Transverse colon (tissue), 4 donors: ENCODE data around the gene CD96. TPM values are rescaled to one million over a fixed set of nuclear protein-coding genes. Genes with fewer than 3 reads are reported as not detected.
"Not testable (repeated sequence)": the region's sequence is repeated elsewhere in the genome, so short reads cannot be mapped to it uniquely, and the experiment has no call there.

Source experiments
- DNase-seq: peaks from one replicate; pipeline ENCODE4 v3.0.0-alpha.2; 2019
- H3K27ac ChIP-seq, 4 donors: fragments of 200-600 bp; sonication (generic); 2 replicates each; pipeline ENCODE4 v1.5.1; 2016 to 2018; ENCODE audit warnings: inconsistent platforms in 4 of 4
- H3K27me3 ChIP-seq: fragments of 200-600 bp; sonication (generic); 2 replicates; pipeline ENCODE4 v1.5.1; 2017; ENCODE audit warnings: inconsistent platforms
- H3K36me3 ChIP-seq, 4 donors: fragments of 200-600 bp; sonication (generic); 2 replicates each; pipeline ENCODE4 v1.5.1; 2017 to 2019; ENCODE audit warnings: inconsistent platforms in 4 of 4
- H3K4me1 ChIP-seq, 4 donors: fragments of 200-600 bp; sonication (generic); 2 replicates each; pipeline ENCODE4 v1.5.1; 2017 to 2020; ENCODE audit warnings: inconsistent platforms in 4 of 4
- H3K4me3 ChIP-seq, 4 donors: fragments of 200-600 bp; sonication (generic); 1 replicate in 1 of 4; 2 replicates in 3 of 4; pipeline versions ENCODE4 v1.5.1 to v1.6.1; 2017 to 2019; ENCODE audit warnings: inconsistent platforms in 4 of 4
- H3K9me3 ChIP-seq, 2 donors: fragments of 200-600 bp; sonication (generic); 2 replicates each; pipeline ENCODE4 v1.5.1; 2017 to 2019; ENCODE audit warnings: inconsistent platforms in 2 of 2
- CTCF ChIP-seq, 5 experiments: fragments of 200-600 bp in 3 of 5; fragments of 450-650 bp in 2 of 5; sonication (generic) in 3 of 5; IDR thresholded peaks; 1 replicate in 2 of 5; 2 replicates in 3 of 5; pipeline ENCODE4 v1.5.1; 2016 to 2017; ENCODE audit warnings: antibody characterized with exemption in 5 of 5, inconsistent platforms in 3 of 5, mild to moderate bottlenecking in 2 of 5, moderate library complexity in 1 of 5
- EP300 ChIP-seq: sonication (generic); formaldehyde crosslinking; IDR thresholded peaks from one replicate; pipeline ENCODE4 v1.6.1; 2017; ENCODE audit warnings: antibody characterized with exemption, low read depth
- POLR2A ChIP-seq: fragments of 450-650 bp; IDR thresholded peaks from one replicate; pipeline ENCODE4 v1.6.1; 2016; ENCODE audit warnings: antibody characterized with exemption, mild to moderate bottlenecking, moderate library complexity
- POLR2AphosphoS5 ChIP-seq, 3 donors: sonication (generic); formaldehyde crosslinking; IDR thresholded peaks; one replicate each; pipeline ENCODE4 v1.6.1; 2016; ENCODE audit warnings: antibody characterized with exemption in 3 of 3
- WGBS, 2 donors: methylation state at CpG; one replicate each; pipeline ENCODE4 v1.1.5; 2018; ENCODE audit warnings: low coverage in 1 of 2; 5-methylcytosine and 5-hydroxymethylcytosine counted together
- in situ Hi-C, 4 donors: fragments of 200-750 bp; cut with MboI; loops; one replicate each; pipeline versions ENCODE4 v1.15.0 to v1.15.1; 2017; ENCODE audit warnings: low sequenced_read_pairs in 3 of 4, low pct_ligation_motif_present in 1 of 4, low pct_unique_long_range_greater_than_20kb in 1 of 4
- intact Hi-C: fragments of 100-400 bp; cut with DNase I; formaldehyde crosslinking; loops from one replicate; pipeline ENCODE4 v1.15.1; 2023; ENCODE audit warnings: low total_unique reads
- total RNA-seq, 4 donors: library from RNA; depleted of rRNA; stranded (reverse); fragments of >200 nt; gene quantifications; one replicate each; pipeline ENCODE4 v1.1.0, GENCODE V29; 2016

Gene CD96
- total RNA-seq, 4 donors from 2014 or later, result 5.5 to 24.3 (median 13.0) TPM

DNA sequence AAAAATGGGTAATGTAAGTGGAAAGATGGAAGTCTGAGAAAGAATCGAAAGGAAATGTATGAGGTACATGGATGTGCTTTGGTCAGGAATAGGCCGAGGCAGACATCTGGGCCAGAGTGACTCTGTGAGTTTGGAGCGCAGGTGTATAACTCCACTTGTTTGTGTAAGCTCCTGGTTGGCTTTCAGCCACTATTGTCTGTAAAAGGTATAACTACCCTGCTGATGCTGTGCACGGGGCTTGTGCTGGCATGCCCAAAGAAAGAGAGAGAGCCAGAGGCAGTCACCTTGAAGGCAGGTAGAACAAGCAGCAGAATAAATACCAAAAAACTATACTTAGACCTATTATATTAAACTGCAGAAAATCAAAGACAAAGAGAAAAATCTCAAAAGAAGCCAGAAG lies 32.7 kb upstream of the CD96 start:
- Histone ChIP-seq H3K36me3 (no peaks in the 10 kb centered on the region), H3K4me3 (no peak overlapping the region), H3K4me1 (no peaks in the 10 kb centered on the region), H3K9me3 (no peaks in the 10 kb centered on the region), H3K27ac (no peak overlapping the region), H3K27me3 (no peaks in the 10 kb centered on the region)
- 76 to 88% methylated on average over 4 of the region's 4 CpGs for WGBS, 2 donors
- DNase-seq, result no peak
- intact Hi-C loops, result no loop called here
- in situ Hi-C loops, result no loop called here
- no peak for TF ChIP-seq CTCF (IDR thresholded peaks at IDR 0.05)
- no peak for TF ChIP-seq EP300
- no peak for TF ChIP-seq POLR2A
- TF ChIP-seq POLR2AphosphoS5 (IDR thresholded peaks at IDR 0.05), result no peak

- Histone ChIP-seq H3K4me1 (no peaks in the 10 kb centered on the region), H3K9me3 (no peaks in the 10 kb centered on the region), H3K4me3 (no peak overlapping the region), H3K27me3 (no peaks in the 10 kb centered on the region), H3K27ac (no peak overlapping the region), H3K36me3 (no peaks in the 10 kb centered on the region)
- in situ Hi-C loops (no loop called here), intact Hi-C loops (no loop called here)
- no peak for DNase-seq
- WGBS, 2 donors, result 61 to 82% methylated on average over 4 of the region's 4 CpGs
- TF ChIP-seq POLR2AphosphoS5 (IDR thresholded peaks at IDR 0.05), result no peak
- no peak for TF ChIP-seq CTCF (IDR thresholded peaks at IDR 0.05)
- TF ChIP-seq POLR2A, result no peak
- TF ChIP-seq EP300, result no peak
Observed at GRCh38 chr3:111517801-111518200, 24.2 kb upstream of the CD96 start.

DNA sequence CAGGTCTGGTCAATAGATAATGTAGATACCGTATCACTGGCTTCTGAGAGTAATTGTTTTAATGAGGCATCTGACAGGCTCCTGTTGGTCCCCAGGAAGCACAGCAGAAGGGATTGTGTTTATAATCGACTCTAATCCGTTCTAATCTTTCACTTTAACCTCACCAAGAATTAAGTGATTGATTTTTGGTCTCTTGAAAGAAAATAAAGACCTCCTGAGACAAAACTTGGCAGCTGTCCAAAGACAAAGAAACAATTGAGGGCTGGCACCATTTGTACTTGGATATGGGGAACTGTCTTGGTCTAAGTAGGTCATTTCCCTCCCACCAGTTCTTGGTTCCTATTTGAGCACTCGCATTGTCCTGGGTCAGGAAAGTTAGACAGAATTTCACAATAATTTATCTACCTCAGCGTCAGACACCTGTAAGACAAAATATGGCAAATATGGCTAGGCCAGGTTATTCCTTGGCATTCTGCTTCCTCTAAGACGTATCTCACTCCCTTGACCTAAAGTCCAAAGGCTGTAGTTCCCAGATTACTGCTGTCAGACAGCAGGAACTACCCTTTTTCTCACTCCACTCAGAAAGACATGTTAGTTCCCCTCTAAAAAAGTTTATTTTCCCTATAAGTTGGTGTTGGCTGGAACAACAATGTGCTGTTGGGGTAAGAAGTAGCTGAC lies 22.7 kb upstream of the CD96 start:
- intact Hi-C loops (no loop called here), in situ Hi-C loops (no loop called here)
- TF ChIP-seq POLR2A (no peak), POLR2AphosphoS5 (IDR thresholded peaks at IDR 0.05) (no peak), EP300 (no peak), CTCF (IDR thresholded peaks at IDR 0.05) (no peak)
- Histone ChIP-seq H3K27ac (no peak overlapping the region), H3K4me1 (no peaks in the 10 kb centered on the region), H3K9me3 (no peaks in the 10 kb centered on the region), H3K4me3 (no peak overlapping the region), H3K36me3 (no peaks in the 10 kb centered on the region), H3K27me3 (no peaks in the 10 kb centered on the region)
- no peak for DNase-seq
- 73 to 76% methylated on average over 6 of the region's 6 CpGs for WGBS, 2 donors

GRCh38 chr3:111521891-111522290 lies 20.1 kb upstream of the CD96 start:
- no peaks in the 10 kb centered on the region for H3K9me3 ChIP-seq
- no peak overlapping the region for H3K27ac ChIP-seq
- H3K36me3 ChIP-seq, result no peaks in the 10 kb centered on the region
- DNase-seq, result no peak
- H3K27me3 ChIP-seq, result no peaks in the 10 kb centered on the region
- no peaks in the 10 kb centered on the region for H3K4me1 ChIP-seq
- WGBS, 2 donors, result 53 to 60% methylated on average over 3 of the region's 3 CpGs
- intact Hi-C loops, result no loop called here
- no peak for TF ChIP-seq POLR2AphosphoS5 (IDR thresholded peaks at IDR 0.05)
- no peak for TF ChIP-seq CTCF (IDR thresholded peaks at IDR 0.05)
- TF ChIP-seq POLR2A, result no peak
- in situ Hi-C loops, result no loop called here
- H3K4me3 ChIP-seq, result no peak overlapping the region

DNA sequence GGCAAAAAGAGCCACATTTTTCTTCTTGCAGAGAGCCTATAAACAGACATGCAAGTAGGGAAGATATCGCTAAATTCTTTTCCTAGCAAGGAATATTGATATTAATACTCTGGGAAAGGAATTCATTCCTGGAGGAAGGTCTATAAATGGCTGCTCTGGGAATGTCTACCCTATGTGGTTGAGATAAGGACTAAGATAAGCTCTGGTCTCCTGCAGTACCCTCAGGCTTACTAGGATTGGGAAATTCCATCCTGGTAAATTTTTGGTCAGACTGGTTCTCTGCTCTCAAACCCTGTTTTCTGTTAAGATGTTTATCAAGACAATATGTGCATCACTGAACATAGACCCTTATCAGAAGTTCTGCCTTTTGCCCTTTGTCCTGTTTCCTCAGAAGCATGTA lies 17.5 kb upstream of the CD96 start:
- H3K27ac ChIP-seq, H3K9me3 ChIP-seq, in situ Hi-C loops, H3K36me3 ChIP-seq, H3K4me3 ChIP-seq, H3K4me1 ChIP-seq, DNase-seq, intact Hi-C loops, H3K27me3 ChIP-seq: not testable (repeated sequence)
- WGBS, 2 donors, result 96 to 100% methylated on average over 1 of the region's 1 CpG
